Activated CD4-positive, alpha-beta T cell treated with anti-CD3 and anti-CD28 coated beads, Interleukin-2, amount 50 U/mL, for 24 hours (primary cell): ENCODE measurements around the gene PLCL2.

Source experiments
- DNase-seq, 2 donors: peaks; one replicate each; pipeline ENCODE4 v3.0.0-alpha.2; 2020; ENCODE audit warnings: low read depth in 1 of 2, low spot score in 1 of 2

Gene PLCL2

DNA sequence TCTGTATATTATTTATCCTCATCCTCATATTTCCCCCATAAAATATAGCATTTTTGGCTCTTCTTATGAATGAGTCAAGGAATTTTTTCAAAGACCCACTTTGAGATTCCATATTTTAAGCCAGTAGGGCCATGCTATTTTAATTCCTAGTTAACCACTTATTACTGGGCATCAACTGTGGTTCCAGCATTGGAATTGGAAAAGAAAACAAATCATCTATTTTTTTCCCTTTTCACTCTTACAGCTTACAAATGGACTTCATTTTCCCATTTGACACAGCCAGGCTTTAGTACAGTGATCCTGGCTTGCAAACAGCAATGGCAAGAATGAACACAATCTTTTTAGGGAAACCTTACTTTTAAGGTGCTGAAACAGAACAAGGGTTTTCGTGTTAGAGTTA, 19.4 kb upstream of the PLCL2 start:
- no peak for DNase-seq

DNA sequence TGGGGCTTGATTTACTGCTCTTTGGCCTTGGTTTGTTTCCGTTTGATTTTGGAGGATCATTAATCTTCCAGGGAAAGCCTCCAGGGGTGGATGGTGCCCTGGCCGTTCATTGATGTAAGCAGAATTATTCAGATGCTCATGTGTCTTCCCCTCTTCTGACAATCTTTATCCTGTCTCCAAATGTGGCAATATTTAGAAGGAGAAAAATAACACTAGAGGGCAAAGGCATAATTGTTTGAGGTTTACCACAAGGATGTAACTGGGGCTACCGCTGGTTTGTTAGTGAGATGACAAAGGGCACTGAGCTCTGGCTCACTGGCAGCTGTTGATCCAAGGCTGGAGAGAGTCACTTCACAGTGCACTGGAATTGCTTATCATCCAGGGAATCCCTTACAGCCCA, 18.2 kb upstream of the PLCL2 start:
- no peak for DNase-seq

DNA sequence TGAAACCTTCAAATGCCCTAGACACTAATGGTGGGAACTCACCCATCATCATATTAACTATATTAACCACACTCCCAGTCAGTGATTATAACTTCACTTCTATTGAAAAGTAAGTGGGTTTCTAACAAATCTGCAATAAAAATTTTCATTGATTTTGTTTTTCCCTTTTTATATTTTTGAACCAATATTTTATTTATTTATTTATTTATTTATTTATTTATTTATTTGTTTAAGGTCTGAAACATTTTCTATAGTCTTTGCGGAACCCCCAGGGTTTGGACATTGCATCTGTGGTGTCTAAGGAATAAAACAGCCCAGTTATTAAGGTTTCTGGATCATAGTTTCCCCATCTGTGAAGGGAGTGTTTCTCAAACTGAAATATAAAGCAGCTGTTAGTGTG, 16.2 kb upstream of the PLCL2 start:
- no peak for DNase-seq

DNA sequence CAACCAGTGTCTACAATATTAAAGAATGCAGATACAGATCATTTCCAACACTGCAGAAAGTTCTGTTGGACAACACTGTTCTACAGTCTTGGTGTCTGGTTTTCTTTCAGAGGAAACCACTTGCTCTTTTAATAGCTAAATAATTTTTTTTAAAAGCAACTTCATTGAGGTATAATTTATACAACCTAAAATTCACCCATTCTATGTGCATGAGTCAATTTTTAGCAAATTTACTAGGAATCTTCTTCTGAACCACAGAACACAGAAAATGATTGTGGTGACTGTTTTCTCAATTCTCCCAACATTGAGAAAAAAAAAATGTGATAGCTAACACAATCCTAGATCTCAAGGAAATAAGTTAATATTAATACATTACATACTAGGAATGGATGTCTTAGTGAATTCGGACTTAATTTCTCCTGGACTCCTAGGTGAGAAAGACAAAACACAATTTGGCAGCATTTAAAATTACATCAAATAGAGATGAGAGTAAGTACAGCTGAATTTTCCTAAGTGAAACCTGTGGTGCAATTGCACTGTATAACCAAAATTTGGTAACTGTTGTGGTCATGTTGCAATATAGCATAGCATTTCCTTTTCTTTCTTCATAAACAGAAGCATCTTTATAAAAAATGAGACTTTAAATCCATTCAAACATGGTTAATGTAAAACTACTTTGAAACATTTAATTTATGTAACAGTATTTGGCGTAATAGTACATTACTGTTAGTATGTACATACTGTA, 15.3 kb upstream of the PLCL2 start:
- DNase-seq = no peak

DNA sequence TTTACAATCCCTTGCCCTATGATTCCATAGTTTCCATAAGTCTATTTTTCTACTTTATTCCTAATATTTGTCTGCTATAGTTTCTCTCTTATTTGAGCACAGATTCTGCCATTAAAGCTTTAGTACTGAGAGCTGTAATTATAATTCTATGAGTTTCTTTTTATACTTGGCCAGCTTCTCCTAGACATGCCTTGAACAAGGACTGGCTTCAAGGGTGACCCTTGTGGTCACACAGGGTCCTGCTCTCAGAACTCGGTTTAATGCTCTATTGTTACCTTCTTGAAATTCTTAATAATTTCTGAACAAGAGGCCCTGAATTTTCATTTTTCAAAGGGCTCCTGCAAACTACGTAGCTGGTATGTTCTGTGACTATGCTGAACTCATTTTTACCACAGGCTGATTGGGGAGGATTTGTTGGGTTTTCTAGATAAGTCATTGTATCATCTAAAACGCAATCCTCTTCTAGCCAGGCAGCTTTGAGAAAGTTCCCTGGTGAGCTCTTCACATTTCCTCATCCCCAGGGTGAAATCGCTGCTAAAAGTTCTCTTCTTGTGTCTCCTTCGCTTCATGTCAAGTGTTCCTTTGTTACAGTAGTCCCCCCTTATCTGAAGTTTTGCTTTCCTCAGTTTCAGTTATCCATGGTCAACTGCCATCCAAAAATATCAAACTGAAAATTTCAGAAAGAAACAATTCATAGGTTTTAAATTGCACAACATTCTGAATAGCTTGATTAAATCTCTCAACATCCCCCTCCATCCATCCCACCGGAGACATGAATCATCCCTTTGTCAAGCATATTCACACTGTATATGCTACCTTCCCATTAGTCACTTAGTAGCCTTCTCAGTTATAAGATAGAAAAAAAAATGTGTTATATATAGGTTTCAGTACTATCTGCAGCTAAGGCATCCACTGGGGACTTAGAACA, 12.6 kb upstream of the PLCL2 start:
- DNase-seq = no peak

DNA sequence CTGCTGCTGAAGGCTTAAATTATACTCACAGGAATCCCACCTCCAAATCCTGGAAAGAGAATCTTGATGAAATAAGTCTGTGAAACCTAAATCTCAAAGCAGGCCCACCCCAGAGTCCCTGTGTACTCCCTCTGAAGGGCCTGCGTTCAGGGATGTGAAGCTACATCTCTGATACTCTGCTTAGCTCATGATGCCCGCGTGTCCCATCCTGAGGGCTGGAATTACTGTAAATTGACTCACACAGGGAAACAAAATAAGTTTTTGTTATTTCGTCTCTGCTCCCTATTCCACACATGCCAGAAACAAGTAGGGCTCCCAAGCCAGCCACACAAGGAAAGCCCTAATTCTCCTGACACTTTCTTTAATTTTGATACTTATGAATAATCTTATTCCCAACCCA, 10.9 kb upstream of the PLCL2 start:
- no peak for DNase-seq

DNA sequence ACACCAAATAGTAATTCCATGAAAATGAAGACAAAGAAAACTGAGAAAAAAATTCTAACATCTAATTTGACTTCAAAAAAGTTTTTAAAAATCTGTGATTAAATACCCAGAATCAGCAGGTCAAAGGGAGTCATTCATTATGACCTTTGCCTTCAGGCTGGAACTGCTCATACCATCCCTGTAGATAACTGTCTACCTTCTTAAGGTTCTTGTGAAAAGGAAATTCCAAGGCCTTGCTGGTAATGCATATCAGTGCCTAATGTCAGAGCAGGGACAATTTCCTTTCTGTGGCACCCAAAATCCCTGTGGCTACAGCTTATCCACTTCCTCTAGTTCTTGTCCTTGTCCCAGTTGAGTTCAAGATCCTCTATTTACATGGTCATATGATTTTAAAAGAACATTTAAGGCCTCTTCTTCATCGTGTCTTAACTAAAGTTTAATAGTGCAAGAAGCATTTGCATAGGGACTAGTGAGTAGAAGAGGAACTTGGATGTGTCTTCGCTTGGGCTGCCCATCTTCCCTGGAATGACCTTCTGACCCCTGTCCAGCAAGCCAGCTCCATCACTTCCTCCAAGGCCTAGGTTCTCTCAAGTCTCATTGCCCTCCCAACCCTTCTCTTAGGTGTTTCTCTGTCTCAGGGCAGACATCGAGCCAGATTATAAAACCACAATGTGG, 8.7 kb upstream of the PLCL2 start:
- DNase-seq = no peak

DNA sequence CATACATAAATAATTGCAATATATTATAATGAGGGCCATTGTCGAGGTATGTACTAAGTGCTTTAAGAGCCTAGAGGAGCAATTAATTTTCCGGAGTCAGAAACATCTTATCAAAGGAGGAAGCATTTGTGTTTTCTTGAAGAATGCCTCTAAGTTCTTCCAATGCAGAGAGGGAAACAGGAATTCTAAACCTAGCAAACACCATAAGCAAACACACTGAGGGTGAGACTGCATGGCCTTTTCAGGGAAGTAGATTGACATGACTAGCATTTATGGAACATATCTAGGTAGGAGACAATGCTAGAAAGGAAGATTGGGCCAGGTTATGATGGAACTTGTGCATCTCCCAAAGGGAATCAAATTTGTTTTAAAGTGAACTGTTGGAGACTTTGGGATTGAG, 7.2 kb upstream of the PLCL2 start:
- DNase-seq = no peak

DNA sequence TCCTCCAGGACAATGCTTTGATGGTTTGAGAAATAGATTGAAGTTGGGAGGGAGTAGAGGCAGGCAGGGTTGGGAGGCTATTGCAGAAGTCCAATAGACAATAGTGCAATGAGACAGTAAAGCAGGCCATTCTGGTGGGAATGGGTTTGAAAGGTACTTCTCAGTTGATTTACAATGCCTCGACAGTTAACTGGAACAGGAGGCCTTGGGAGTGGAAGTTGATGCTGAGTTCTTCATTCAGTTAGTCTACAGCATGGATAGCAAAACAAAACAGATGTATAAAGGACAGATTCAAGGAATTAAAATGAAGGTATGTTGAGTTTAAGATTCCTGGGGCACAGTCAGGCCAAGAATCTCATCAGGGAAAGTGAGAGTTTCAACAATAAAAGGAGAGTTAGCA, 6.8 kb upstream of the PLCL2 start:
- DNase-seq = no peak

DNA sequence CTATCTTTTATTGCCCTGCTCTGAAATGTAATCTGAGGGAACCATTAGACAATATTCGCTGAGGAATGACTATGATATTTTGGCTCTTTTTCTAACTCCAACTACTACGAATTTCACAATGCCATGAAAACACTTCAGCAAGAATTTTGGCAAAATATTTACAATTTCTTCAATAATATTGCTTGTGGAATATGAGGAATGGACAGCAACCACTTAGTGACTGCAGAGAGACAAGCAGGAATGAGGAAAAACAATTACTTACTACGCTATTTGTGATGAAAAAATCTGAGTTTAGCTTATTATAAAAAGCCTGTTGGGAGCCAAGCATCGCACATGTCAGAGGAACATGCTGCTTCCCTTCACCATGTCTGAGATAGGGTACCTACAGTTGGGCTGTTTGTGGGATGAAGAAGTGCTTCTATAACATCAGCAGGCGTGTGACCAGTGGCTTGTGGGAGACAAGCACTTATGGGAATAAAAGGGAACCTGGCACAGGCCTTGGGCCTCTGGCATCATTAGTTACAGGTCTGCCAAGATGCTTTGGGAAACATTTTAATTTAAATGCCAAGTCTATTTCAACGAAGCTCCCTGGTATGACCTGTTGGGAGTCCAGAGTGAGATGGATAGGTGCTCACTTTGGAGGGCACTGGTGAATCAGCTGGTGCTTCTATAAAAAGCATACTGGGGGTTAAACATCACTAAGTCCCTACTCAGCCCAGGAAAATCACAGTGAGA, 2.7 kb upstream of the PLCL2 start:
- no peak for DNase-seq

DNA sequence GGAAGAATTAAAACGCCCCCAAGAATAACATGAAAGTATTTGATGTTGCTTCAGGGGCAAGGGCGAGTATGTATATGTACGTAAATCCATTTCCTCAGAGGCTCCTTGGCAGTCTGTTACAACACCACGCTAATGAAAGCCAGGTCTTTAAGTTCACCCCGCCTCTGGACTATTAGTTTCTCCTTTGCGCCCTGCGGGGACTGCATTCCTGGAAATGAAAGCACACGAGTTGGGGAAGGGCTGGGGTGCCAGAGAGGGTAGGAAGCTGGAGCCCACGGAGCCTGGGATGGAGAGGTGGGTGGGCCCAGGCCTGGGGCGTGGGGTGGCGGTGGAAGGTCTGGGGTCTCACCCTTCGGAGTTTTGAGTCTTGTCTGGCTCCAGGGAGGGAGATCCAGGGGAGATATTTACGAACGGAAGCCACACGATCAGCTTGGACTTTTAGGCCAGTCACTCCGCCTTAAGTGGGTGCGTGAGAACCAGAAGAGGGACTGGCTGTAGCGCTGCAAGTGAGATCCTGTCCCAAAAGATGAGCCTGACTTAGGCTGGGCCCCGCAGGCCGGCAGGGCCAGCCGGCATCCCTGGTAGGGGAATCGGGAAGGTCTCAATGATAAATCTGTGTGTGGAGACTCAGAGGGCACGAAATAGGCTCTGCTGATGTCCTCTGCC, 1.6 kb upstream of the PLCL2 start:
- no peak for DNase-seq

DNA sequence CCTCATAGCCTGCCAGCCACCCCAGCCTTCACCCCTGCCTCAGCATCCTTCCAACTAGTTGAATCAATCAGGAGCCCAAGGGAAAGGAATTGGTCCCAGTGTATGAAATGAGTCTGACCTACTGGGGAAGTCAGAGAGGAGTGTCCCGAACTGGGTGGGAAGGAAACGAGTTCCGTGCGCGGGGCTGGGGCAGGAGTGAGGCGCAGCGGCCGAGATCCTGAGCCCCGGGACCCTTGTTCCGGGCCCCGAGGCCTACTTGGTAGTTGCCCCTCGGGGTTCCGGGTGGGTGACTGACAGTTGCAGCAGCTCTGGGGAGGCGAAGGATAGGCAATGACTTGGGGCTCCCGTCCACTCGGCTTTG, 1.1 kb upstream of the PLCL2 start:
- no peak for DNase-seq

DNA sequence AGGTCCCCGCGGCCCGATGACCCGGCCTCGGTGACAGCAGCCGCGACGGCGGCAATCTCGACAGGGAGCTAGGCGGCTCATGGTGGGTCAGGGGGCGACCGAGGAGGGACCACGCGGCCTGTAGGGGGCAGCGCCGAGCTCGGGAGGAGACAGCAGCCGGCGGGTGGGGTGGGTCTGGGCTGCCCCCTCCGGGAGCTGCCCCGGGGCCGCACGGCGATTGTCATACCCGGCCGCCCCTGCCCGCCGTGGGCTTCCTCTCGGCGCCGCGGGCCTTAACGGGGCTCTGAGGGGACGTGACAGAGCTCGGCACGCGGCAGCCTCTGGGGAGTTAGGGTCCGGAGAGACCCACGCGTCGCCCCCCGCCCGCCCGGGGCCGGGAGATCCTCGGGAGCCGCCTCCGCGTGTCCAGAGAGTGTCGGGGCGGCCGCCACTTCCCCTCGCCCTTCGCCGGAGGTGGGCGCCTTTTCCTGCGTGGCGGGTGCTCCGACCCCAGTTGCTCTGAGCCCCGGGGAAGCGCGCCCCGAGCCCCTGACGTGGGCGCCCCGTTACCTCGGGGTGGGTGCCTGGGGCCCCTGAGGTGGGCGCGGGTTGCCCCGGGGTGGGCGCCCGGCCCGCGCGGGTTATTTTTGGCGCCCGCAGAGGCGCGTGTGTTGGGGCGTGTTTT, 539 bp upstream of the PLCL2 start:
- DNase-seq = peak; percentile 52 to 63

DNA sequence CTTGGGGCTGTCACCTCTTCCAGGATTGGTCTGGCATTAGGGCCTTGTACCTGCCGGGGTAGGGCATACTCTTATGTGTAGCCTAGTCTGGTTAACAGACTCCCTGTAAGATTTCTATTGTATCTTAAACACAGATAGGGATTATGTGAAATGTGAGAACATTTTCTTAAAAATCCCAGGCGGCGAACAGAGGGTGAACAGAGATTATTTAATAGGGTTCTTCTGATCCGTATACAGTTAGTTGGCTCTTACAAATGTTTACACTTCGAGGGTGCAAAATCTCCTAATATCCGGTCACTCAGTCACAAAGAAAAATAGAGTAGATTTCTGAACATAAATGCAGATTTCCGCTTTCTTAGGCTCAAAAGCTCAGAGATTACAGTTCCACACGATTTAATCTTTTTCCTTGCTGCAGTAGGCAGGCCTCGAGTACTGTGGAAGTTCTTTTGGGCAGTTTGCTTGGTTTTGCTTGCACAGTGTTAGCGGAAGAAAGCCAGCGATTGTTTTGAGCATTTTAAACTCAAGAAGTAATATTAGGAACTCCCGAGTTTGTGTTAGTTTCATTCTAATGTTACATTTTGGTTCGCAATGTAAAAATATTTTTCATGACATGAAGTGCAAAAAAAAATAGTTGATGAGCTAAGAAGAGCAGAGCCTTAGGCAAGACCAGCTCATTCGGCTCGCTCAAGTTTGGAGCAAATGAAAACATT, 993 bp downstream of the PLCL2 start:
- no peak for DNase-seq

DNA sequence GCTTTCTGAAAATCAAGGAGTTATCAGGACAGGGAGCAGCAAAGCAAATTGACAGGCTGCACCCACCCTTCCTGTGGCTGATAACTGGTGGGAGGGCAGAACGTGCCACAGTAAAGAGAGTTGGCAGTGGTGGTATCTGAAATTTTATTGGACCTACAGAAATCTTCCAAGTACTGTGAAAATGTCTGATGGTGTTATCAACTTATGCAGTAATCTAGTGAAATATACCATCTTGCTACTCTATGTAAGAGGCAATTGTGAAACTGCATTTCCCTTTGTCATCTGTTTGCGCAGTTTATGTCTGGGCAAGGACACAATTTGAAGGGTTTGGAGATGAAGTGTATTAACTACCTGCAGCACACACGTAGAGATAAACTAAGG, 1.5 kb downstream of the PLCL2 start:
- no peak for DNase-seq

DNA sequence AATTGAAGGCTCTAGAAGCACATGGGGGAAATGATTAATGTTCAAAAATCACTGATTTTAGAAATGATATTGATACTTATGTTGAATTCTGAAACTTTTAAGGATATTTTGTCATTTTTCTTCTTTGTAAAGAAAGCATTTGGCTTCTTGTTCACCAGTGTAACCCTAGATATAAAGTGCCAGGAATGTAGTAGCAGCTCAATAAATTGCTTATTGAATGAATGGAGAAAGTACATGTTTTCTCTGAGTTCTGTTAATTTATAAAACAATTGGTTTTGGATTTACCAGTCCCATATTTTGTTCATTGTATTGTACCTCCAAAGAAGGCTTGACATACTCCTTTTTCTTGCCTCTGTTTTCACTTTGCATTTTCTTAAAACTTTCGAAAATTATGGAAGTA, 2.4 kb downstream of the PLCL2 start:
- no peak for DNase-seq

DNA sequence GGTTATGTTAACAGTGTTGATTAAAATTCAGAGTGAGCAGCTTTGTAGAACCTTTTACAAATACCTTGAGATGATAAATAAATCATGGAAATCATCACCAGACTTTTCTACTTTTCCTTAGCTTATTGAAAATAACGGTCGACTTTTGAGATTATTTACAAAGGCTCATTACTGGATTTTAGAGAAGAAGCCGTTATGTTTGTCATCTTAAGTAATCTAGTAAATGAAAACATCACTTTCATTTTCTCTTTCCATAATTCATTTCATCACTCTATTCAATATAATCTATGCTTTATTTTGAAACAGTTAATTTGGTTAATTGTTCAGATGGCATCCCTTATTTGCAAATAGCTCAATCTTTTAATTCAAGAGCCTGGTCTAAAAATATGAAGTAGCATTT, 3.6 kb downstream of the PLCL2 start:
- DNase-seq = no peak

DNA sequence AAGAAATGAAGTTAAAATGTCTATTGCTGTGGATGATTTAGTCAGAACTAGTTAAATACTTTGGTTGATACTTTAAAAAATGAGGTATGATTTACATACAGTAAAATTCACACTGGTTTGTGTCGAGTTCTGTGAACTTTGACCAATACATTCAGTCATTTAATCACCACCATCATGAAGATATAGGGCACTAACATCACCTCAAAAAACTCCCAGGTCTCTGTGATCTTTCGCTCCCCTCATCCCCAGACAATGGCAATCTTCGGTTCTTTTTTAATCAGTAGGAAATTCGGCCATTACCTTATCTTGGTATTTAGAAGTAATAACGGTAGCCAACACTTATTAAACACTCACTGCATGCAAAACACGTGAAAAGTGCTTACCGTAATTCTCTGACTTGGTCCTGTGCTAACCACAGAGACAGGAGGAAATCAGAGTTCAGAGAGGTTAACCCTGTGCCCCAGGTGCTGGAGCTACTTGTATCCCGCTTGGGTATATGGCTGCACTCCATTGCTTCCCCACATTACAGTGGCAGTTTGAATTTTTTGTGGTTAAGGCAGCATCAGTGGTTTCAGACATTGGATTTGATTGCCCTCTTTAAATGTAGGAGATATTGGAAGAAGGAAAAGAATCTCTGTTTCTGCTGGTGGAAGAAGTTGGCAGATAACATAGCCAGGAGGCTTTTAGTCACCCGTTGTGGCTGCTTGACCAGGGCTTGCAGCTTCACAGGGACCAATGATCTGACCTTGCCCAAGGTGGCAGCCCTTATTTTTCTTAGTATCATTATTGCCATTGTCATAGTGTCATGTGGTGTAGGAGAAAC, 4.2 kb downstream of the PLCL2 start:
- DNase-seq = no peak
